Smooth muscle cell (in vitro differentiated cells): ENCODE measurements around the gene BNIP2. TPM values are rescaled to one million over a fixed set of nuclear protein-coding genes. Genes with fewer than 3 reads are reported as not detected.

Experiments
- DNase-seq: peaks from one replicate; lab custom pipeline; 2025; ENCODE audit not compliant: unreplicated experiment; lab: John Stamatoyannopoulos, UW
- H2AFZ ChIP-seq: fragments of 200-600 bp; sonication (generic); 2 replicates; pipeline ENCODE4 v1.6.0; 2016; ENCODE audit warnings: antibody characterized with exemption, low read depth, mild to moderate bottlenecking
- H3F3A ChIP-seq: fragments of 200-600 bp; sonication (generic); 2 replicates; pipeline ENCODE4 v1.6.0; 2017; ENCODE audit warnings: antibody characterized with exemption, low read depth
- H3K27ac ChIP-seq: fragments of 200-600 bp; sonication (generic); 2 replicates; pipeline ENCODE4 v1.5.1; 2016; ENCODE audit warnings: low read depth, mild to moderate bottlenecking
- H3K27me3 ChIP-seq: fragments of 200-600 bp; sonication (generic); 2 replicates; pipeline ENCODE4 v1.6.1; 2016; ENCODE audit warnings: low read depth, mild to moderate bottlenecking
- H3K36me3 ChIP-seq: fragments of 200-600 bp; sonication (generic); 2 replicates; pipeline ENCODE4 v1.5.1; 2016; ENCODE audit warnings: low read depth
- H3K4me1 ChIP-seq: fragments of 200-600 bp; sonication (generic); 2 replicates; pipeline ENCODE4 v1.5.1; 2016; ENCODE audit warnings: low read depth
- H3K4me2 ChIP-seq: fragments of 200-600 bp; sonication (generic); 2 replicates; pipeline ENCODE4 v1.6.0; 2016; ENCODE audit warnings: mild to moderate bottlenecking
- H3K4me3 ChIP-seq: fragments of 200-600 bp; sonication (generic); 2 replicates; pipeline ENCODE4 v1.5.1; 2016; ENCODE audit warnings: mild to moderate bottlenecking
- H3K79me2 ChIP-seq: fragments of 200-600 bp; sonication (generic); 2 replicates; pipeline ENCODE4 v1.6.0; 2016; ENCODE audit warnings: low read depth, mild to moderate bottlenecking
- H3K9ac ChIP-seq: fragments of 200-600 bp; sonication (generic); 2 replicates; pipeline ENCODE4 v1.6.0; 2016; ENCODE audit warnings: low read depth
- H3K9me3 ChIP-seq: fragments of 200-600 bp; sonication (generic); replicated peaks from 2 replicates; pipeline ENCODE4 v1.5.1; 2016; ENCODE audit warnings: low read depth
- H4K20me1 ChIP-seq: fragments of 200-600 bp; sonication (generic); 2 replicates; pipeline ENCODE4 v1.6.0; 2016; ENCODE audit warnings: low read depth
- CTCF ChIP-seq: fragments of 200-600 bp; sonication (generic); IDR thresholded peaks from 2 replicates; pipeline ENCODE4 v1.5.1; 2017; ENCODE audit warnings: borderline replicate concordance, mild to moderate bottlenecking, antibody characterized with exemption; ENCODE audit not compliant: insufficient read depth, poor library complexity, severe bottlenecking
- WGBS: methylation state at CpG from one replicate; pipeline ENCODE4 v1.1.7; 2016; ENCODE audit warnings: low lambda C conversion rate; 5-methylcytosine and 5-hydroxymethylcytosine counted together
- polyA plus RNA-seq: library from polyadenylated mRNA; unstranded; fragments of >200 nt; fragmentation: Nextera tagmentation; extraction: Ambion mirVana; gene quantifications from 2 replicates; pipeline ENCODE4 v1.2.1, GENCODE V29; 2016
- total RNA-seq: library from RNA; depleted of rRNA; stranded (reverse); fragments of >200 nt; gene quantifications from 2 replicates; pipeline ENCODE4 v1.2.3, GENCODE V29; 2014

The BNIP2 gene
- total and polyA plus RNA-seq, 2 experiments from 2014 or later: 48.7 to 104 TPM

- H3K36me3 ChIP-seq: peaks cover 5% of the 10 kb centered on the region
- peaks cover 46% of the 10 kb centered on the region for H3K79me2 ChIP-seq
- WGBS: 67% methylated on average over 23 of the region's 23 CpGs
- peaks cover 8% of the 10 kb centered on the region for H3K4me1 ChIP-seq
- no peak for DNase-seq
- peaks cover 10% of the 10 kb centered on the region for H3F3A ChIP-seq
- H3K27ac ChIP-seq: no peak overlapping the region
- peak overlapping the region; percentile 88 for H3K4me3 ChIP-seq
- H3K27me3 ChIP-seq: no peaks in the 10 kb centered on the region
- no peak overlapping the region for H3K9ac ChIP-seq
- peak overlapping the region; percentile 87 for H3K4me2 ChIP-seq
- no peak overlapping the region for H2AFZ ChIP-seq
- peaks cover 28% of the 10 kb centered on the region for H4K20me1 ChIP-seq
- no peak for TF ChIP-seq CTCF
- H3K9me3 ChIP-seq: no peaks in the 10 kb centered on the region
Measured at GRCh38 chr15:59657635-59658125, 31.4 kb downstream of the BNIP2 start.

- Histone ChIP-seq H3K4me3 (peak within 1 kb of the TSS; percentile 88), H2AFZ (peak within 1 kb of the TSS; percentile 16), H3K4me1 (peaks cover 8% of the 10 kb centered on the region), H3K9me3 (no peaks in the 10 kb centered on the region), H3K27me3 (no peaks in the 10 kb centered on the region), H4K20me1 (peaks cover 32% of the 10 kb centered on the region), H3K4me2 (peak within 1 kb of the TSS; percentile 87), H3K9ac (peak within 1 kb of the TSS; percentile 92), H3F3A (peaks cover 10% of the 10 kb centered on the region), H3K36me3 (peaks cover 5% of the 10 kb centered on the region), H3K27ac (peak within 1 kb of the TSS; percentile 68), H3K79me2 (peaks cover 52% of the 10 kb centered on the region)
- peak; percentile 70 for DNase-seq
- 2% methylated on average over 52 of the region's 59 CpGs for WGBS
- no peak for TF ChIP-seq CTCF
Measured at GRCh38 chr15:59656897-59657634, 32.1 kb downstream of the BNIP2 start, which contains the start of gene GTF2A2. Gene GTF2A2 (minus strand): TSS chr15:59657515. CDS start chr15:59652277, 5,238 bp downstream.

- no peak for TF ChIP-seq CTCF
- peaks cover 30% of the 10 kb centered on the region for H3K36me3 ChIP-seq
- no peak overlapping the region for H3K4me3 ChIP-seq
- no peaks in the 10 kb centered on the region for H3F3A ChIP-seq
- H4K20me1 ChIP-seq: peaks cover 56% of the 10 kb centered on the region
- H3K9me3 ChIP-seq: no peaks in the 10 kb centered on the region
- DNase-seq: no peak
- H3K4me1 ChIP-seq: peaks cover 8% of the 10 kb centered on the region
- H3K27ac ChIP-seq: no peak overlapping the region
- 100% methylated on average over 1 of the region's 1 CpG for WGBS
- no peak overlapping the region for H3K4me2 ChIP-seq
- no peak overlapping the region for H2AFZ ChIP-seq
- no peak overlapping the region for H3K9ac ChIP-seq
- peaks cover 81% of the 10 kb centered on the region for H3K79me2 ChIP-seq
- no peaks in the 10 kb centered on the region for H3K27me3 ChIP-seq
Measured at GRCh38 chr15:59654046-59654445, 35.1 kb downstream of the BNIP2 start.

- no peaks in the 10 kb centered on the region for H3K9me3 ChIP-seq
- H3K4me2 ChIP-seq: no peak overlapping the region
- H3K4me3 ChIP-seq: no peak overlapping the region
- no peaks in the 10 kb centered on the region for H3F3A ChIP-seq
- no peaks in the 10 kb centered on the region for H3K27me3 ChIP-seq
- H3K79me2 ChIP-seq: peaks cover 71% of the 10 kb centered on the region
- H3K4me1 ChIP-seq: no peaks in the 10 kb centered on the region
- H4K20me1 ChIP-seq: peaks cover 52% of the 10 kb centered on the region
- H3K9ac ChIP-seq: no peak overlapping the region
- TF ChIP-seq CTCF: no peak
- H2AFZ ChIP-seq: no peak overlapping the region
- DNase-seq: no peak
- peaks cover 38% of the 10 kb centered on the region for H3K36me3 ChIP-seq
- no peak overlapping the region for H3K27ac ChIP-seq
Measured at GRCh38 chr15:59649603-59650002, 39.5 kb downstream of the BNIP2 start.
